Midbrain (tissue), 1 donor: Measurements from ENCODE around the gene FCHO2.
"Not testable (repeated sequence)": the region's sequence is repeated elsewhere in the genome, so short reads cannot be mapped to it uniquely, and the experiment has no call there.

Source experiments
- DNase-seq: peaks from one replicate; lab custom pipeline; 2025; lab: John Stamatoyannopoulos, UW

Gene FCHO2

DNA sequence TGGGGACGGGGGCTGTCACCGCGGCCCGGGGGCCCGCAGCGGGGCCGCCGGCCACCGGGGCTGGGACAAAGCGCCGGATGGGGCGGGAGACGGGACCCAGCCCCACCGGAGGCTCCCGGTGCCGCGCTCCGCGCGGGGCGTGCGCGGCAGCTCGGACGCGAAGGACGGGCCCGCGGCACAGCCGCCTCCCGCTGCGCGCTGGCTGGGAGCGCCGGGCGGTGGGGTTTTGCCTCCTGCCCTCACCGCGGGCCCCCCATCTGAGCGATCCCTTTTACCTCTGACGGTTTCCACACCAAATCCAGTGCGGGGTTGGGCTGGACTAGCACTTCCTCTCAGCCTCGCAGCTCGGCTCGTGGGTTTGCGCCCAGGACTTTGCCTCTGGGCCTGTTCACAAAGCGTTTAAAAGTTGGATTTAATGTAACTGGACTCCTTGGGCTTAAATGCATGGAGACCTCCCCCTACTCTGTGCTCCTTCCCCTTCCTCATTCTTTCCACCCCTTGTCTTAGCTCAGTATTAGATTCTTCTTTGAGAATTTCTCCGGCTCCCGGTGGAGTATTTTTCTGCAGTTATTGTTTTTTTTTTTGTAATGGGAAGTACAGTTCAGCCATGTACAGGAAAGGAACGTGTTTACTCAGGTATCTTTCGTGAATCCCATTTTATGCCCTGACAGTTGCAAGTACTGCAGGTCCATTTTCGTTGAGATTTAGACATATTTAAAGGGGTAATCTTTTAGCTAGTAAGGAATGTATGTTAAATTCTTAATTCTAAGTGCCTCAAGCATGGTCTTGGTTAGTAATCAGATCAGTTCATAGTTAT lies 691 bp downstream of the FCHO2 start:
- peak; percentile 60 for DNase-seq

DNA sequence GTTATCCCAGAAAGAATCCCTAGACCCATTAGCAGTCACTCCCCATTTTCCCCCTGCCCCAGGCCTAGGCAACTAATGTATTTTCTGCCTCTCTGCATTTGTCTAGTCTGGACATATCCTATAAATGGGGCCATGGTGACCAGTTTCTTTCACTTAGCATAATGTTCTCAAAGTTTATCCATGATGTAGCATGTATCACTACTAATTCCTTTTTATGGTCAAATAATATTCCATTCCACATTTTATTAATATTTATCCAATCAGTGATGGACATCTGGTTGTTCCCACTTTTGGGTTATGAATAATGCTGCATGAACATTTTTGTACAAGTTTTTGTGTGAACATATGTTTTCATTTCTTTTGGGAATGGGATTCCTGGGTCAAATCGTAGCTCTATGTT lies 1.5 kb downstream of the FCHO2 start:
- DNase-seq, result no peak

DNA sequence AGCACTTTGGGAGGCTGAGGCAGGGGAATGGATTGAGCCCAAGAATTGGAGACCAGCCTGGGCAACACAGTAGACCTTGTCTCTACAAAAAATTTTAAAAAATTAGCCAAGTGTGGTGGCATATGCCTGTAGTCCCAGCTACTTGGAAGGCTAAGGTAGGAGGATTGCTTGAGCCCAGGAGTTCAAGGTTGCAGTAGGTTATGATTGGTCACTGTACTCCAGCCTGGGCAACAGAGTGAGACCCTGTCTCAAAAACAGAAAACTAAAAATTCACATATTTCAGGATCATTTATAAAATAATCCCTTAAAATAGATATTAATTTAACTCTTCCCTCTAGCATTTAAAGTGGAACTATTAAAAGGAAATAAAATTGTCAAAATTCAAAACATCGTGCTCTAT lies 3.4 kb downstream of the FCHO2 start:
- DNase-seq, result no peak

DNA sequence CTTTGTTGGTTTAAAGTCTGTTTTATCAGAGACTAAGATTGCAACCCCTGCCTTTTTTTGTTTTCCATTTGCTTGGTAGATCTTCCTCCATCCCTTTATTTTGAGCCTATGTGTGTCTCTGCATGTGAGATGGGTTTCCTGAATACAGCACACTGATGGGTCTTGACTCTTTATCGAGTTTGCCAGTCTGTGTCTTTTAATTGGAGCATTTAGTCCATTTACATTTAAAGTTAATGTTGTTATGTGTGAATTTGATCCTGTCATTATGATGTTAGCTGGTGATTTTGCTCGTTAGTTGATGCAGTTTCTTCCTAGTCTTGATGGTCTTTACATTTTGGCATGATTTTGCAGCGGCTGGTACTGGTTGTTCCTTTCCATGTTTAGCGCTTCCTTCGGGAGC lies 18.6 kb downstream of the FCHO2 start:
- DNase-seq, result not testable (repeated sequence)

DNA sequence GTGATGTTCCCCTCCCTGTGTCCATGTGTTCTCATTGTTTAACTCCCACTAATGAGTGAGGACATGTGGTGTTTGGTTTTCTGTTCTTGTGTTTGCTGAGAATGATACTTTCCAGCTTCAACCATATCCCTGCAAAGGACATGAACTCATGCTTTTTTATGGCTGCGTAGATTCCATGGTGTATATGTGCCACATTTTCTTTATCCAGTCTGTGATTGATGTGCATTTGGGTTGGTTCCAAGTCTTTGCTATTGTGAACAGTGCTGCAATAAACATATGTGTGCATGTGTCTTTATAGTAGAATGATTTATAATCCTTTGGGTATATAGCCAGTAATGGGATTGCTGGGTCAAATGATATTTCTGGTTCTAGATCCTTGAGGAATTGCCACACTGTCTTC lies 21.0 kb downstream of the FCHO2 start:
- not testable (repeated sequence) for DNase-seq

DNA sequence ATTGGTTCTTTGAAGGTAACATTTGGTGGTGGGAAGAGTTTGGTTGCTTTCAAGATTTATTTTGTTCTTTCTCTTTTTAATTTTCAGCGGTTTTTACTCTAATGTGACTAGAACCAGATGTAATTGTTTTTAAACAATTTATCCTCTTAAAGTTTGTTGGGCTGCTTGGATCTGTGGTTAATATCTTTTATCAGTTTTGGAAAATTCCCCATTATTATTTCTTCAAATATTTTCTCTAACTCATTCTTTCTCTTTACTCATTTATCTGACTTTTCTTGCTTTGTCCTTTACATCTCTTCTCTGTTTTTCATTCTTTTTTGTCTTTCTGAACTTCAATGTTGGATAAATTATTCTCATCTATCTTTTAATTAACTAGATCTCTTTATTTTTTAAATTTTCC lies 29.9 kb downstream of the FCHO2 start:
- no peak for DNase-seq

DNA sequence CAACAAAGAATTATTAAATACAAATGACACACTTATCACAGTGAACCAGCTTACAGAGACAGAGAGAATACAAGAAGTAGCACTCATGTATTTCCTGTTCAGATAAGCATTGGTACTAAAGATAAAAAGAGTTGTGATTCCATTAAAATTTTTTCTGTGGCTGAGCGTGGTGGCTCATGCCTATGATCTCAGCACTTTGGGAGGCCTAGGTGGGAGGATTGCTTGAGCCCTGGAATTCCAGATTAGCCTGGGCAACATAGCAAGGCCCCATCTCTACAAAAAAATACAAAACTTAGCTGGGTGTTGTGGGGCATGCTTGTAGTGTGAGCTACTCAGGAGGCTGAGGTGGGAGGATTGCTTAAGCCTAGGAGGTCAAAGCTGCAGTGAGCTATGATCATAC lies 32.9 kb downstream of the FCHO2 start:
- DNase-seq, result no peak

DNA sequence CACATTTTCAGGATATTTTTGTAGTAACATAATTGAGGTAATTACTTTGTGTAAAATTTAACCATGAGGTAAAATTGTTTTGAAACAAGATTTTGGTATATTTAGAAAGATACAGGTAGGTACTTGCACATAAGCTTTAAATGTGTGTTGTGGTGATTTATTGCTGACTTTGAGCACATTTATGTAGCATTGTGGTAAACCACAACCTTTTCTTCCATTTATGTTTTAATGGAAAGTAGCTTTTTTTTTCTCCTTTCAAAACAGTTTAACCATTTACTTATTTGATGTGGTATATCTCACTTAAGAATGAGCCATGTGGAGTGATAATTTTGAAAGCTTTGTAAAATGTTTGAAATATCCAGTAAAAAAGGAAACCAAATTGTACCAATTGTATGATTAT lies 35.6 kb downstream of the FCHO2 start:
- DNase-seq, result no peak

DNA sequence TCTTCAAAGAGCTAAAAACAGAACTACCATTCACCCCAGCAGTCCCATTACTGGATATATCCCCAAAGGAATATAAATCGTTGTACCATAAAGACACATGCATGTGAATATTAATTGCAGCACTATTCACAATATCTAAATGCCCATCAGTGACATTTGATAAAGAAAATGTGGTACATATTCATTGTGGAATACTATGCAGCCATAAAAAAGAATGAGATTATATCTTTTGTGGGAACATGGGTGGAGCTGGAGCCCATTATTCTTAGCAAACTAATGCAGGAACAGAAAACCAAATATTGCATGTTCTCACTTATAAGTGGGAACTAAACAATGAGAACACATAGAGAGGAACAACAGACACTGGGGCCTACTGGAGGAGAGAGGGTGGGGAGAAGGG lies 38.7 kb downstream of the FCHO2 start:
- DNase-seq, result no peak

DNA sequence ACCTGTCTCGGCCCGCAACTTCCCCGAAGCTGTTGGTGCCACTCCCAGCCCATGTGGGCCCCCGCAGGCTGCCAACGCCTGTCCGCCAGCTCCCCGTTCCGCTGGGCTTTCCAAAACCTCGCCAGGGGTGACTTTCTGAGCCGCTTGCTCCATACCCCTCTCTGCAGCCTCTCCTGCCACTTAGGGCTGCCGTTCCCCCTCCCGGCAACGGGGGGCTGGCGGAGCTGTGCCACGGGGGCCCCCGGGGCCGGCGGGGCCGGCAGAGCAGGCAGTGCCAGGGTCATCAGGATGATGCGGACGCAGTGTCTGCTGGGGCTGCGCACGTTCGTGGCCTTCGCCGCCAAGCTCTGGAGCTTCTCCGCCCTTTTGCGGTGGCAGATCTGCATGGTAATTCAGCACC lies 40.8 kb downstream of the FCHO2 start:
- DNase-seq, result no peak

DNA sequence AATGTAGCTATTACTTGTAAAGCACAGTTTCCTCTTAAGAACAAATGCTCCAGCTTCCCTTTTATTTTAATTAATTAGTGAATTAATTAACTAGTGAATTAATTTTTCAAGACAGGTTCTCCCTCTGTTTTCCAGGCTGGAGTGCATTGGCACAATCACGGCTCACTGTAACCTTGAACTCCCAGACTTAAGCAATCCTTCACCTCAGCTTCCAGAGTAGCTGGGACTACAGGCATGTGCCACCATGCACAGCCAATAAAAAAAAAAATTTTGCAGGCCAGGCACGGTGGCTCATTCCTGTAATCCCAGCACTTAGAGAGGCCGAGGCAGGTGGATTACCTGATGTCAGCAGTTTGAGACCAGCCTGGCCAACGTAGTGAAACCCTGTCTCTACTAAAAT lies 44.1 kb downstream of the FCHO2 start:
- DNase-seq, result no peak

DNA sequence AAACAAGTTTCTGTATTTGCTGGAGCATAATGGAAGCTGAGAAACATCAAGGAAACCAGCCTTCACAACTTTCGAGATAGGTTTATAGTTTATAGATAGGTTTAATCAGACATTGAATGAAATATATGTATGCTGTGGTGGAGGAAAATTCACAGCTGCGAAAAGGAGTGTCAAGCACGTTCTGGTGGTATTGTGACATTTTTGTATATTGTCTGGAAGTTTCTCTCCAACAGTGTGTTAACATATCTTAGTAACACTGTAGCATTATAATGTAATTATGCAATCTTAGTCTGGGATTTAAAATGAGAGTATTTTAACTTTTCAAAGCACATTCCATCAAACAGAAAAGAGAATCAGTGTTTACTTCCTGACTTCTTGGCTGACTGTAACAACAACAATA lies 50.0 kb downstream of the FCHO2 start:
- DNase-seq, result no peak

DNA sequence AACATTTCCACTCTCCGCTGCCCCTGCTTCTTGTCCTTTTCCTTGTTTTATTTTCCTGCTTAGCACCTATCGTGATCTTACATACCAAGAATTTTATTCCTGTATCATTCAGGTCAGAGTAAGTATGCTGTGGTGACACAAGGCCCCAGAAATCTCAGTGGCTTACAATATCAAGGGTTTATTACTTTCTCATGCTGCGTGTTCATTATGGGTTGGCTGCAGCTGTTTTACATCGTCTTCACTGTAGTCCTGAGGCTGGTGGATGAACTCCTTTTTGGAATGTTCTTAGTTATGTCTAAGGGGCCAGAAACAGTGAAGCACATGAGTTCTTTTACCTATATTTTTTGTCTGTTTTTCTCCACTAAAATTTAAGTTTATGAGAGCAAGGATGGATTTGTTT lies 51.2 kb downstream of the FCHO2 start:
- no peak for DNase-seq

DNA sequence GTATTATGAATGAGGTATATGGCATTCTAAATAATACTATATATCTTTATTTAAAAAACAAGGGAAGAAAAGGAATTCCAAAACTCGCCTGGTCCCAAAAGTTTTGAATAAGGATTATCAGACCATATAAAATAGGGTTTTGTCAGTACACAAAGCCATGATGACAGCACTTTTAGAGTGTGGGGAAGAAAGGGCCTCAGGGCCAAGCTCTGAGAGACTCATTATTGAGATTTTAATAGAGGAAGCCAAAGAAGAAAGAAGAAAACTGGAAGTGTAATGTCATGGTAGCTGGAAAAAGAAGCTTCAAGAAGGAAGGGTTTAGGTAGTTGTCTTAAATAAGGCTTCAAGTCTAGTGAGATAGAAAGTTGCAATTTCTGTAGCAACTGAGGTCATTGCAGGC lies 53.0 kb downstream of the FCHO2 start:
- DNase-seq, result no peak

DNA sequence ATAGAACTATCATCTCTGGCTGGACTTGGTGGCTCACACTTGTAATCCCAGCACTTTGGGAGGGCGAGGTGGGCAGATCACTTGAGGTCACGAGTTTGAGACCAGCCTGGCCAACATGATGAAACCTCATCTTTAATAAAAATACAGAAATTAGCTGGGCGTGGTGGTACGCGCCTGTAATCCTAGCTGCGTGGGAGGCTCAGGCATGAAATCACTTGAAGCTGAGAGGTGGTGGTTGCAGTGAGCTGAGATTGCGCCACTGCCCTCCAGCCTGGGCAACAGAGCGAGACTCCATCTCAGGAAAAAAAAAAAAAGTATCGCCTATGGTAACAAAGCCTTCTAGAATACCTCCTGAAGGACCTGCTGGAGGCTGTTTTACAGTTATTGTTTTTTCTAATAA lies 55.8 kb downstream of the FCHO2 start:
- DNase-seq, result not testable (repeated sequence)

DNA sequence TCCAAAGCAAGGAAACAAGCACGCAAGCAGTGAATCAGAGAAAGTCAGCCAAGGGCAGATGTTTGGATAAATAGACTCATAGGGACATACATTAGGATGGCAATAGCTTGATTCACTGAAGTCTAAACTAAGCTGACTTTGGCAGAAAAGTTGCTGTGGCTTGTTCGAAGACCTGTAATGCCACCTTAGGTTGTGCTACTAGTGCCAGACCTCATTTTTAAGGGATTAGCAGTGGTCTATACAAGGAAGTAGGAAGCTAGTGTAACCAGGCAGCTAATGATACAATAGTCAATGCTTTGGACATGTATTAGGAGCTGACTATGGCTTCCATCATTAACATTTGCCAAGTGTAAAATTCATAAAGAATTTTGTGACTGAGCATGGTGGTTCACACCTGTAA lies 63.1 kb downstream of the FCHO2 start:
- DNase-seq, result no peak

DNA sequence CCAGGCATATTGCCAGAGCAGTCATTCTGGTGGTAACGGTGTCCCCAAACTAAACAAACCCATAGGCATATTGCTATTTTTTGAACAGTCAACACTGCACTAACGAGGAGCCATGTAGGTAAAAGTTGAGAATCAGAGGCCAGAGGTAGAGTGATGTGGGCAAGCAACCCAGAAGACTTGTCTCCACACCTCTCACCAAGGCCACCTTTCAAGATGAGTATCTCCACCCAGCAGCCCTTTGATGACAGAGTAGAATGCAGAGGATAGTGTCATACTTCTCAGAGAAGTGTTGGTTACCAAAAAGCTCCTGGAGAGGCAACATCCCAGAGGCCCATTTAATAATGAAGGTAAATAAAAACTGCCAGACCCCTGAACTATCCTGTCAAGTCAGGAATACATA lies 63.9 kb downstream of the FCHO2 start:
- no peak for DNase-seq

DNA sequence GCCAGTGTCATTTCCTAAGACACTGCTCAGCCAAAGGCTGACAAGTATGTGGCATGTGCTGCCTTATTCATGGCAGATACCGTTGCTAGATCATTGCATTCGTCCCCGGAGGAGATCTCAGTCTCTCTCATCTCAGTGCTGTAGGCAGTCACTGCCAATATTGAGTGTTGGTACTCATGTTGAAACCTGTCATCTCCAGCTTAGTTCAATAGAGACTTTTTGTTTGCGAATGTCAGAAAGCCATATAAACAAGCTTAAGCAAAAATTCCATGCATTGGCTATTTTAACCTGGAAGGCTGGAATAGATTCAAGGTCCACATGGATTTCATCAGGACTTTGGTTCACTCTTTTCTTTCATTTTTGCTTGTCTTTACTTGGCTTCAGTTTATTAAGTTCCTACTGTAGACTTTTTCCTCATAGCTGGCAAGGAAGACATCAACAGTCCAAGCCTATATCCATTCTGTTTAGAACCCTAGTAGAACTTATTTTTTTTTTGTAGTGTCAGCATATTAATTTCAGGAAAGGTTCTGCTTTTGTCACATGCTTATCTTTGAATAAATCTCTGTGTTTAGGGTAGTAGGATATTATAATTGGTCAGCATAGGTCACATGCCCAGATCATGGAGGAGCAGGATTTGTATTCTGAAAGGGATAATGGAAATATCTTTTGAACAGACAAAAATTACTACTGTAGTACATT lies 66.8 kb downstream of the FCHO2 start:
- DNase-seq, result no peak

DNA sequence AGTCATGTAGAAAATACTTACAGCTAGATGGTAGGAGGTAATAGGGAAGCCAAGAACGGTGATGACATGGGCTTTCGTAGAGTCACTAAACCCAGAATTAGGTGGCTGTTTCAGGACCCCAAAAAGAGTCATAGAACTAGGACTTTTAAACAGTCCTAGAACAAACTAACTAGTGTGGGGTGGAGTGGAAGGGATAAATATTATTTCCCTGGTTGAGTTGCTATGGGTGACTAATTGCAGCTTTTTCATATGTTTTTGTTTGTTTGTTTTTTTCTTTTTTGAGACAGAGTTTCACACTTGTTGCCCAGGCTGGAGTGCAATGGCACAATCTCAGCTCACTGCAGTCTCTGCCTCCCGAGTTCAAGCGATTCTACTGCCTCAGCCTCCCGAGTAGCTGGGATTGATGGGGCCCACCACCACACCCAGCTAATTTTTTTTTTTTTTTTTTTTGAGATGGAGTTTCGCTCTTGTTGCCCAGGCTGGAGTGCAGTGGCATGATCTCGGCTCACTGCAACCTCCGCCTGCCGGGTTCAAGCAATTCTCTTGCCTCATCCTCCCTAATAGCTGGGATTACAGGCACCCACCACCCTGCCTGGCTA lies 69.2 kb downstream of the FCHO2 start:
- not testable (repeated sequence) for DNase-seq

DNA sequence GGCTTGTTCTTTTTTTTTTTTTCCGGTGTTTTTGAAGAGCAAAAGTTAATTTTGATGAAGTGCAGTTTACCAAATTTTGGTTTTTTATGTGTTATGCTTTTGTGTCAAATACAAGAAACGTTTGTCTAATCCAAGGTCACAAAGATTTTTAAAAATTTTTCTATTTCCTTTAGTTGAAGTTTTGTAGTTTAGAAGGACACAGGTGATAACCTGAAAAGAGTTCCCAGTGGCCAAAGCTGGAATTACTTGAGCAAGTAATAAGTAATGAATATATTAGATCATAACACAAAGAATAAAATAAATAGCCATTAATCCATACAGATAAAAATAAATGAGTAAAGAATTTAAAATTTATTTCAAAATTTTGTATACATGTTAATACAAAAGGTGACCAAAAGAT lies 71.5 kb downstream of the FCHO2 start:
- no peak for DNase-seq

DNA sequence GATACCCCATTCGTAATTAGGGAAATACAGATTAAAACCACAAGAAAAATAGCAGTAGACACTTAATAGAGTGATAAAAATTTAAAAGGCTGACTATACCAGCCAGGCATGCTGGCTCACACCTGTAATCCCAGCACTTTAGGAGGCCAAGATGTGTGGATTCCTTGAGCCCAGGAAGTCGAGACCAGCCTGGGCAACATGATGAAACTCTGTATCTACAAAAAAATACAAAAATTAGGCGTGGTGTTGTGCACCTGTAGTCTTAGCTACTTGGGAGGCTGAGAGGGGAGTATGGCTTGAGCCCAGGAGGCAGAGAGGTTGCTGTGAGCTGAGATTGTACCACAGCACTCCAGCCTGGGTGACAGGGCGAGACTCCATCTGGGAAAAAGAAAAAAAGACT lies 72.0 kb downstream of the FCHO2 start:
- no peak for DNase-seq

DNA sequence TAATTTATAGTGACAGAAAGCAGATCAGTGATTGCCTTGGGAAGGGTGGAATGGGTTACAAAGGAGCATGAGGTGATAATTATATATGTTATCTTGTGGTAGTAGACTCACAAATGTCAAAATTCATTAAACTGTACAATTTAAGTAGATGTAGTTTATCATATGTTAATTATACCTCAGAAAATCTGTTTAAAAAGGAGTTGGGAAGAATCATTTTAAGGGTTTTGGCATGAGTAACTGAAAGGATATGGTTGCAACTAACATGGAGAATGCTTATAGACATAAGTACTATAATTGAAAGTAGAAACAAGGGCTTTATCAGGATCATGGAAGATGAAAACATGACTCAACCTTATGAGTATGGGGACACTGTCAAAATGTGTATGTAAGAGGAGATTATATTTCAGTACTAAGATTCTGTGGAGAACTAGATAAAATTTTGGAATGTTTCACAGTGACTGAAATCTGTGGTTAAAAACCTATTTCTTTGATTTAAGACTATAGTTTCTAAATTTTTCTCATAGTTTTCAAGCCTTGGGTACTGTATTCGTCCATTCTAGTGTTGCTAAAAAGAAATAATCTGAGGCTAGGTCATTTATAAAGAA lies 73.3 kb downstream of the FCHO2 start:
- DNase-seq, result no peak

DNA sequence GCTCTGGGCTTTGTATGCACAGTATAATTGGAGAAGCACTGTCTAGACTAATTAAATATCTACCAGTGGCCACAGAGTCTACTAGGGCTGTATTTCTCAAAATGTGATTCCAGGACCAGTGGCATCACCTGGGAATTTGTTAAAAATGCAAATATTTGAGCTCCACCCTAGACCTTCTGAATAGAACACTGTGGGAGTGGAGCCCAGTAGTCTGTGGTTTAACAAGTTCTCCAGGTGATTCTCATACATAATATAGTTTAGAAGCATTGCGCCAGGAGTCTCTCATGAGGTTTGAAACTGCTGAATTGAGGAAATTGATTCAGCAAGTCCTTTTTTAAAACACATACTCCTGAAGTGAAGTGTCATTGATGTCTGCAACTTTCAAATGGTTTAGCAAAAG lies 74.7 kb downstream of the FCHO2 start:
- no peak for DNase-seq
